ENCODE results near the gene SERPINB7.

GRCh38 chr18:63819786-63820185 is 44.6 kb downstream of the SERPINB7 start:
- TF ChIP-seq EZH2 (IDR thresholded peaks at IDR 0.05; ENCODE audit: borderline replicate concordance) (no peak), CTCF (IDR thresholded peaks at IDR 0.05; ENCODE audit: poor library complexity) (no peak)
